Measurements from ENCODE around the gene PRKAG1. TPM values are rescaled to one million over a fixed set of nuclear protein-coding genes. Genes with fewer than 3 reads are reported as not detected.

PRKAG1 gene
- total RNA-seq, 1 experiment from 2014 or later, result 57.3 TPM

GRCh38 chr12:48956279-48957140, 62.1 kb downstream of the PRKAG1 start:
- in situ Hi-C loops (cut with HindIII; ENCODE audit: low pct_unique_long_range_greater_than_20kb, low sequenced_read_pairs) (no loop called here), intact Hi-C loops (cut with micrococcal nuclease; ENCODE audit: unreplicated experiment) (no loop called here)
- H3K36me3 ChIP-seq (ENCODE audit: control insufficient read depth, insufficient read depth, low read length), result peaks cover 6% of the 10 kb centered on the region; the same call in 1 of the 2 replicates
- H3K27ac ChIP-seq (ENCODE audit: low read length), result peak overlapping the region; percentile 92
- peaks cover 18% of the 10 kb centered on the region for H3K4me1 ChIP-seq (ENCODE audit: control insufficient read depth, insufficient read depth, low read length)
- no peaks in the 10 kb centered on the region for H3K27me3 ChIP-seq (ENCODE audit: control insufficient read depth, insufficient read depth, low read length)
- H3K4me3 ChIP-seq (ENCODE audit: low read depth in 2 of 2, low read length in 2 of 2), result peak overlapping the region; percentile 96
- BruUV-seq (replicated peaks), result no TSS peak
- H3K9me3 ChIP-seq (ENCODE audit: control insufficient read depth, insufficient read depth, low read depth, low read length), result no peaks in the 10 kb centered on the region
- ATAC-seq (peak; percentile 79), DNase-seq (ENCODE audit: low read depth, low spot score) (no peak)
- POLR2A ChIA-PET, result interaction anchor here (1.1 kb wide), 1 partner anchor 12 kb away, joined by 8 read pairs; no protein-coding TSS in a partner anchor
- CTCF ChIA-PET, result interaction anchor here (0.6 to 1.0 kb wide), 2 partner anchors 40 to 111 kb away, joined by 3 to 7 read pairs; no protein-coding TSS in a partner anchor
- TF ChIP-seq SIN3A (IDR thresholded peaks at IDR 0.05; ENCODE audit: borderline replicate concordance, insufficient read depth, low read depth, low read length) (no peak), POLR2AphosphoS5 (IDR thresholded peaks at IDR 0.05; ENCODE audit: low read depth, low read length) (no peak), REST (IDR thresholded peaks at IDR 0.05; ENCODE audit: insufficient read depth in 1 of 2, low read depth in 2 of 2, low read length in 1 of 2) (no peak), CTCF (IDR thresholded peaks at IDR 0.05) (no peak), TCF7L2 (IDR thresholded peaks at IDR 0.05; ENCODE audit: low read depth, low read length) (no peak)

- Histone ChIP-seq H3K36me3 (ENCODE audit: control insufficient read depth, insufficient read depth, low read length) (peaks cover 6% of the 10 kb centered on the region; the same call in 1 of the 2 replicates), H3K9me3 (ENCODE audit: control insufficient read depth, insufficient read depth, low read depth, low read length) (no peaks in the 10 kb centered on the region), H3K27ac (ENCODE audit: low read length) (no peak overlapping the region), H3K4me1 (ENCODE audit: control insufficient read depth, insufficient read depth, low read length) (peaks cover 18% of the 10 kb centered on the region), H3K27me3 (ENCODE audit: control insufficient read depth, insufficient read depth, low read length) (no peaks in the 10 kb centered on the region), H3K4me3 (ENCODE audit: low read depth in 2 of 2, low read length in 2 of 2) (no peak overlapping the region)
- intact Hi-C loops (cut with micrococcal nuclease; ENCODE audit: unreplicated experiment) (no loop called here), in situ Hi-C loops (cut with HindIII; ENCODE audit: low pct_unique_long_range_greater_than_20kb, low sequenced_read_pairs) (no loop called here)
- DNase-seq (ENCODE audit: low read depth, low spot score), result no peak
- no peak for ATAC-seq
- POLR2A ChIA-PET, result no interaction called here
- CTCF ChIA-PET, result no interaction called here
- BruUV-seq (replicated peaks), result no TSS peak
- no peak for TF ChIP-seq TCF7L2 (IDR thresholded peaks at IDR 0.05; ENCODE audit: low read depth, low read length)
- no peak for TF ChIP-seq SIN3A (IDR thresholded peaks at IDR 0.05; ENCODE audit: borderline replicate concordance, insufficient read depth, low read depth, low read length)
- no peak for TF ChIP-seq CTCF (IDR thresholded peaks at IDR 0.05)
- no peak for TF ChIP-seq REST (IDR thresholded peaks at IDR 0.05; ENCODE audit: insufficient read depth in 1 of 2, low read depth in 2 of 2, low read length in 1 of 2)
- no peak for TF ChIP-seq POLR2AphosphoS5 (IDR thresholded peaks at IDR 0.05; ENCODE audit: low read depth, low read length)
Observed at GRCh38 chr12:48954841-48955501, 63.6 kb downstream of the PRKAG1 start.

Measured in Panc1 (cell line).